ENCODE results near the gene C6orf58.

DNA sequence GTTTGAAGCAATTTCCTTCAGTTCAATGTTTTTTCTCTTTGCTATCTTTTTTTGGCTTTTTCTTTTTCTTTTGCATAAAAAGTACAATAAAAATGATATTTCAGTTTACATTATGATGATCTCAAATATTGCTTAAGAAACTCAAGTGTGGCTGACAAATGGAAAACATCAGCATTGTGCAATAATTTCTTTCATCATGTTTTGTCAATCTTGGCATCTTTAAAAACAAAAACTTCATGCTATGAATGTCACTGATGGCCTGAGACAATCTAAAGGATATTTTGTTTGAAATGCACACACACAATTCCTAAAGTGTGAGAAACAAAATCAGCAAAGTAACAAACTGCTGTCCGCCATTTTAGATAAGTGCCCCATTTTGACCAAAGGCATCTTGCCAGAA, 44.0 kb upstream of the C6orf58 start:
- TF ChIP-seq, protein P1, sequence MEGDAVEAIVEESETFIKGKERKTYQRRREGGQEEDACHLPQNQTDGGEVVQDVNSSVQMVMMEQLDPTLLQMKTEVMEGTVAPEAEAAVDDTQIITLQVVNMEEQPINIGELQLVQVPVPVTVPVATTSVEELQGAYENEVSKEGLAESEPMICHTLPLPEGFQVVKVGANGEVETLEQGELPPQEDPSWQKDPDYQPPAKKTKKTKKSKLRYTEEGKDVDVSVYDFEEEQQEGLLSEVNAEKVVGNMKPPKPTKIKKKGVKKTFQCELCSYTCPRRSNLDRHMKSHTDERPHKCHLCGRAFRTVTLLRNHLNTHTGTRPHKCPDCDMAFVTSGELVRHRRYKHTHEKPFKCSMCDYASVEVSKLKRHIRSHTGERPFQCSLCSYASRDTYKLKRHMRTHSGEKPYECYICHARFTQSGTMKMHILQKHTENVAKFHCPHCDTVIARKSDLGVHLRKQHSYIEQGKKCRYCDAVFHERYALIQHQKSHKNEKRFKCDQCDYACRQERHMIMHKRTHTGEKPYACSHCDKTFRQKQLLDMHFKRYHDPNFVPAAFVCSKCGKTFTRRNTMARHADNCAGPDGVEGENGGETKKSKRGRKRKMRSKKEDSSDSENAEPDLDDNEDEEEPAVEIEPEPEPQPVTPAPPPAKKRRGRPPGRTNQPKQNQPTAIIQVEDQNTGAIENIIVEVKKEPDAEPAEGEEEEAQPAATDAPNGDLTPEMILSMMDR (IDR thresholded peaks at IDR 0.05; ENCODE audit: poor library complexity, severe bottlenecking), result no peak
- TF ChIP-seq RAD21 (conservative IDR thresholded peaks at IDR 0.05), result no peak
- TF ChIP-seq, protein P2, sequence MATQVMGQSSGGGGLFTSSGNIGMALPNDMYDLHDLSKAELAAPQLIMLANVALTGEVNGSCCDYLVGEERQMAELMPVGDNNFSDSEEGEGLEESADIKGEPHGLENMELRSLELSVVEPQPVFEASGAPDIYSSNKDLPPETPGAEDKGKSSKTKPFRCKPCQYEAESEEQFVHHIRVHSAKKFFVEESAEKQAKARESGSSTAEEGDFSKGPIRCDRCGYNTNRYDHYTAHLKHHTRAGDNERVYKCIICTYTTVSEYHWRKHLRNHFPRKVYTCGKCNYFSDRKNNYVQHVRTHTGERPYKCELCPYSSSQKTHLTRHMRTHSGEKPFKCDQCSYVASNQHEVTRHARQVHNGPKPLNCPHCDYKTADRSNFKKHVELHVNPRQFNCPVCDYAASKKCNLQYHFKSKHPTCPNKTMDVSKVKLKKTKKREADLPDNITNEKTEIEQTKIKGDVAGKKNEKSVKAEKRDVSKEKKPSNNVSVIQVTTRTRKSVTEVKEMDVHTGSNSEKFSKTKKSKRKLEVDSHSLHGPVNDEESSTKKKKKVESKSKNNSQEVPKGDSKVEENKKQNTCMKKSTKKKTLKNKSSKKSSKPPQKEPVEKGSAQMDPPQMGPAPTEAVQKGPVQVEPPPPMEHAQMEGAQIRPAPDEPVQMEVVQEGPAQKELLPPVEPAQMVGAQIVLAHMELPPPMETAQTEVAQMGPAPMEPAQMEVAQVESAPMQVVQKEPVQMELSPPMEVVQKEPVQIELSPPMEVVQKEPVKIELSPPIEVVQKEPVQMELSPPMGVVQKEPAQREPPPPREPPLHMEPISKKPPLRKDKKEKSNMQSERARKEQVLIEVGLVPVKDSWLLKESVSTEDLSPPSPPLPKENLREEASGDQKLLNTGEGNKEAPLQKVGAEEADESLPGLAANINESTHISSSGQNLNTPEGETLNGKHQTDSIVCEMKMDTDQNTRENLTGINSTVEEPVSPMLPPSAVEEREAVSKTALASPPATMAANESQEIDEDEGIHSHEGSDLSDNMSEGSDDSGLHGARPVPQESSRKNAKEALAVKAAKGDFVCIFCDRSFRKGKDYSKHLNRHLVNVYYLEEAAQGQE (IDR thresholded peaks at IDR 0.05; ENCODE audit: borderline replicate concordance), result no peak
- no peak for TF ChIP-seq EP300 (conservative IDR thresholded peaks at IDR 0.05; ENCODE audit: poor library complexity, severe bottlenecking)
